DND-41 (cell line): Measurements from ENCODE around the gene GPC3.

ENCODE experiments used
- CTCF ChIP-seq: IDR thresholded peaks from 2 replicates; pipeline ENCODE4 v1.5.1; 2012; ENCODE audit warnings: borderline replicate concordance, low read length, moderate library complexity, mild to moderate bottlenecking; ENCODE audit not compliant: poor library complexity, severe bottlenecking; ENCODE audit errors: extremely low read depth
- EZH2 ChIP-seq: IDR thresholded peaks from 3 replicates; pipeline ENCODE4 v1.6.1; 2012; ENCODE audit warnings: borderline replicate concordance, low read depth, mild to moderate bottlenecking, moderate library complexity, low read length, inconsistent platforms; ENCODE audit not compliant: severe bottlenecking

GRCh38 chrX:133868682-133869081 lies 116.7 kb downstream of the GPC3 start:
- no peak for TF ChIP-seq CTCF
- TF ChIP-seq EZH2: no peak
